PFSK-1 (cell line): ENCODE measurements around the gene PCED1A.

Experiments used
- FOXP2 ChIP-seq: optimal IDR thresholded peaks from 2 replicates; pipeline ENCODE3; 2011; ENCODE audit warnings: borderline replicate concordance, control low read depth, inconsistent platforms; ENCODE audit not compliant: insufficient read depth; ENCODE audit errors: extremely low read length, extremely low read depth
- POLR2AphosphoS5 ChIP-seq: IDR thresholded peaks from 2 replicates; pipeline ENCODE4 v1.6.1; 2012; ENCODE audit warnings: low read depth, mild to moderate bottlenecking, control low read depth, low read length, moderate library complexity
- SIN3A ChIP-seq: IDR thresholded peaks from 2 replicates; pipeline ENCODE4 v1.6.1; 2012; ENCODE audit warnings: mild to moderate bottlenecking, low read length, moderate library complexity, borderline replicate concordance; ENCODE audit not compliant: insufficient read depth
- TAF1 ChIP-seq: IDR thresholded peaks from 2 replicates; pipeline ENCODE4 v1.6.1; 2012; ENCODE audit warnings: low read length, control low read depth, borderline replicate concordance; ENCODE audit not compliant: insufficient read depth
- TF ChIP-seq, protein P1 (sequence below), 2 experiments: IDR thresholded peaks; 2 replicates each; pipeline versions ENCODE4 v1.6.1 to v1.8.0; 2011 to 2012; ENCODE audit warnings: low read depth in 2 of 2, low read length in 2 of 2, control low read depth in 1 of 2, inconsistent platforms in 1 of 2, mild to moderate bottlenecking in 1 of 2, moderate library complexity in 1 of 2; ENCODE audit not compliant: insufficient read depth in 1 of 2

- no peak for TF ChIP-seq POLR2AphosphoS5
- TF ChIP-seq, protein P1, sequence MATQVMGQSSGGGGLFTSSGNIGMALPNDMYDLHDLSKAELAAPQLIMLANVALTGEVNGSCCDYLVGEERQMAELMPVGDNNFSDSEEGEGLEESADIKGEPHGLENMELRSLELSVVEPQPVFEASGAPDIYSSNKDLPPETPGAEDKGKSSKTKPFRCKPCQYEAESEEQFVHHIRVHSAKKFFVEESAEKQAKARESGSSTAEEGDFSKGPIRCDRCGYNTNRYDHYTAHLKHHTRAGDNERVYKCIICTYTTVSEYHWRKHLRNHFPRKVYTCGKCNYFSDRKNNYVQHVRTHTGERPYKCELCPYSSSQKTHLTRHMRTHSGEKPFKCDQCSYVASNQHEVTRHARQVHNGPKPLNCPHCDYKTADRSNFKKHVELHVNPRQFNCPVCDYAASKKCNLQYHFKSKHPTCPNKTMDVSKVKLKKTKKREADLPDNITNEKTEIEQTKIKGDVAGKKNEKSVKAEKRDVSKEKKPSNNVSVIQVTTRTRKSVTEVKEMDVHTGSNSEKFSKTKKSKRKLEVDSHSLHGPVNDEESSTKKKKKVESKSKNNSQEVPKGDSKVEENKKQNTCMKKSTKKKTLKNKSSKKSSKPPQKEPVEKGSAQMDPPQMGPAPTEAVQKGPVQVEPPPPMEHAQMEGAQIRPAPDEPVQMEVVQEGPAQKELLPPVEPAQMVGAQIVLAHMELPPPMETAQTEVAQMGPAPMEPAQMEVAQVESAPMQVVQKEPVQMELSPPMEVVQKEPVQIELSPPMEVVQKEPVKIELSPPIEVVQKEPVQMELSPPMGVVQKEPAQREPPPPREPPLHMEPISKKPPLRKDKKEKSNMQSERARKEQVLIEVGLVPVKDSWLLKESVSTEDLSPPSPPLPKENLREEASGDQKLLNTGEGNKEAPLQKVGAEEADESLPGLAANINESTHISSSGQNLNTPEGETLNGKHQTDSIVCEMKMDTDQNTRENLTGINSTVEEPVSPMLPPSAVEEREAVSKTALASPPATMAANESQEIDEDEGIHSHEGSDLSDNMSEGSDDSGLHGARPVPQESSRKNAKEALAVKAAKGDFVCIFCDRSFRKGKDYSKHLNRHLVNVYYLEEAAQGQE (IDR thresholded peaks at IDR 0.05; ENCODE audit: insufficient read depth in 1 of 2, low read depth in 2 of 2, low read length in 2 of 2), result no peak
- TF ChIP-seq SIN3A, result no peak
- no peak for TF ChIP-seq TAF1
- no peak for TF ChIP-seq FOXP2
These were observed 10.6 kb upstream of the PCED1A start for GRCh38 chr20:2851086-2851485.
